Cerebellar nuclear complex (tissue), 1 donor: ENCODE results near the gene TMEM9.

Experiments
- DNase-seq, 2 experiments: peaks; one replicate each; lab custom pipeline; 2025; lab: John Stamatoyannopoulos, UW

The TMEM9 gene

GRCh38 chr1:201145132-201145531, 9.1 kb downstream of the TMEM9 start:
- no peak for DNase-seq

GRCh38 chr1:201144701-201145100, 9.6 kb downstream of the TMEM9 start:
- DNase-seq, result no peak

GRCh38 chr1:201143726-201144635, 10.3 kb downstream of the TMEM9 start:
- no peak for DNase-seq

DNA sequence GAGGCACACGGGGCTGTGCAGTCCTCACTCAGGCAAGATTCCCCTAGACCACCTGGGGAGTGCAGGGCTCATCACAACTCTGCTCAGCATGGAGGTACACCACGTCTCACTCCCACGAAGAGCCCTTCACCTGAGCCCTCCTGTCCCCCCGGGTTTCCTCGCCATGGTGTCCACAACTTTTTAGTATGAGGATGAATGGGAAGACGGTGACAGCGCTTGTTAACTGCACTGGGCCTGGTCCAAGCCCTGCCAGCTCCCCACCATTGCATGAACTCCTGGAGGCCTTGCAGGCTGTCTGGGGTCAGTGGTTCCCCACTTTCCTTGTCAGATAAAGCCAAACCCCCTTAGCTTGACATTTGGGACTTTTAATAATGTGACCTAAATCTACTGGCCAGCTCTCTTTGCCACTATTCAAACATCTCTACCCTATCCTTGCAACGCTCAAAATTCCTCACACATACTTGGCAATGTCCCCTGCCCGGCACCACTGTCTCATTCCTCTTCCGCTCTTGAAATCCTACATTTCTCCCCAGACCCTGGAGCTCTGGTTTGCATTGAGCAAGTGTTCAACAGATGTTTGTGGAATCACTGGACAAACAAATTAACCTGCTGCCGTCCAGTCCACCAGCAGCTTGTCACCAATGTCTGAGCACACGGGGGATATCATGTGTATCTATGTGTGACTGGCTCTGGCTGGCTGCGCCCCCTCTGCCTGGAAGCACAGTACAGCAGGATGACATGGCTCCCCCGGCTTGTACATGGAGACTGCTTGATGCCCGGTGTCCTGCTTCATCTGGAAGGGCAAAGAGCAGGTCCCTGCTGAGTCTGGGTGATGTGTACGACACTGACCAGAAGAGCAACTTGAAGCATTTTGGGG, 11.2 kb downstream of the TMEM9 start:
- DNase-seq, result no peak

GRCh38 chr1:201142011-201142848, 12.0 kb downstream of the TMEM9 start:
- DNase-seq, result no peak

DNA sequence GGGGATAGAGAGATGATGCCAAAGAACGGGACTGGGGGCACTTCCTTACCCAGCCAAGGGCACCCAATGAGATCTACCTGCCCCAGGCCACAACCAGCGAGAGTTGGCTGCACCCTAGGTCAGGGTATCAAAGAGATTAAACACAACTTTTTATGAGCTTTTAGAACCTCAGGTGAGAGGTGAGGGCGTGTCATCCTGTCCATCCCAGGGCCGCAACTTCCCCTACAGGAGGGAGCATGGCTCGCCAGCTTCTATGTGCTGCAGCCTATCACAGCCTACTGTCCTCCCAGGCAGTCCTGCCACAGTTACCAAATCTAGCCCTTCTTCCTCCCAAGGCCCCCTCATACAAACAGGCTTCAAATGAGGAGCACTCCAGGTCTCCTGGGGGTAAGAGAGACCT, 12.9 kb downstream of the TMEM9 start:
- no peak for DNase-seq

GRCh38 chr1:201140941-201141260, 13.4 kb downstream of the TMEM9 start:
- no peak for DNase-seq

DNA sequence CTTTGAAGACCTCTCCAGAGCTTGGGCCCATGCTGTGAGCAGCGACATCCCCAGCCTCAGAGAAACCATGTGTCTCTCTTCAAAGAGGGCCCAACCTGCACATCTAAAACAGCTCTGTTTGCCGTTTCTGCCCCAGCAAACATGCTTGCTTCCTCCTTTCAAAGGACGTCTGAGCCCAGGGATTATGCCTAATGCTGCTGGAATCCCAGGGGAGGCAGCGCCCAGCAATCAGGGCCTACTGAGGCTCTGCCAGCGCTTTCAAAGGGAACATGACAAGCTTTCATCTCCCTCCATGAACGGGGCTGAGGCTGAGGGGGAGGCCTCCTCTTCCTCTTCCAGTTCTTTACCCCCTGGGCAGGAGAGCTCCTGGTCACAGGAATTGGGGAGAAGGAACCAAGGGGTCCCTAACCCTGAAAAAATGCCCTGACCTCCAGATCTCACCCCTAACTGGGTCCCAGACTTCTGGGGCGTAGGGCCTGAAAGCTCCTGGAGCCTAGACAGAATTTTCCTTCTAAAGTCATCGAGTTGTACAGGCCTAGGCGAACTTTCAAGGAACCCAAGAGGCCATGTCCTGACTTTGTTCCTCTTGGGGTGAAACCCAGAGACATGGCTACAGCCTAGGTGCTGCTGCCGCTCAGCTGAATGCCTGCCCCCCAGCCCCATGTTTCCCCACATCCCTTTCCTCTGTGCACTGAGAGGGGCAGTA, 13.9 kb downstream of the TMEM9 start:
- no peak for DNase-seq

DNA sequence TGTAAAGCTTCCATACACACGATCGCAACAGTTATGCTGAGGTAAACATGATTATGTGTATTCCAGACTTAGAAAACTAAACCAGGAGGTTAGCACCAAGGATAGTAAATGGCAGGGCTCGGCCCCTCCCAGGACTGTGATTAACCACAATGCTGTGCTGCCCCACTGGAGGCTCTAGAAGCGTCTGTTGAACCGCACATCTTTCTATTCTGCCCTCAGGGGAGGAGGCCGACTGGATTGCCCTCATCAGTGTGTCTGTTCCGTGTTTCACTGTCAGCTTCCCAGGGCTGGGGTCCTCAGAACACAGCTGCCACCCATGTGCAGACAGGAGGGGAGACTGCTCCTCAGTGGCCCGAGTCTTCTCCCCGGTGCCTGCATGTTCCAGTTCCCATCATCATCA, 14.5 kb downstream of the TMEM9 start:
- DNase-seq, result no peak

- no peak for DNase-seq
These were observed 15.0 kb downstream of the TMEM9 start for GRCh38 chr1:201139306-201139705.

DNA sequence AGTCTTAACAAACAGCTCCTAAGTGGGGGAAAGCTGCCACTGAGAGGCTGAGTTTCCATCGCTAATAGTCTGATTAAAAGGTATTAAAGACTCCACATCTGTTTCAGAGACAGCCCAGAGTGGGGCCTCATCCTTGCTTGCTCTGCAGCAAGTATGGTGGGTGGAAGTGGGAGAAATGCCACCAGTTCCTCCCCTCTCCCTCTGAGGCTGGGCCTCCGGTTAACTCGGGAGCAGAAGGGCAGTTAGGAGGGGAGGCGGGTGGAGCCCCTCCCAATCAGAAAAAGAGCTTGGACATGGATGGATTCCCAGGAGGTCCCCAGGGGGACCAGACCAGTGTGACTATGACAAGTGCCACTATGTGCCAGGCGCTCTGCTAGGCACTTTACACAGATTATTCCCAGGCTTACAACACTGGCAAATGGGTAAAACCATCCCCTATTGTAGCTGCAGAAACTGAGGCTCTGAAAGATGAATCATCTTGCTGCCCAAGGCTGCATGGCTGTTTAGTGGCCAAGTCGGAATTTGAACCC, 15.9 kb downstream of the TMEM9 start:
- DNase-seq, result no peak

DNA sequence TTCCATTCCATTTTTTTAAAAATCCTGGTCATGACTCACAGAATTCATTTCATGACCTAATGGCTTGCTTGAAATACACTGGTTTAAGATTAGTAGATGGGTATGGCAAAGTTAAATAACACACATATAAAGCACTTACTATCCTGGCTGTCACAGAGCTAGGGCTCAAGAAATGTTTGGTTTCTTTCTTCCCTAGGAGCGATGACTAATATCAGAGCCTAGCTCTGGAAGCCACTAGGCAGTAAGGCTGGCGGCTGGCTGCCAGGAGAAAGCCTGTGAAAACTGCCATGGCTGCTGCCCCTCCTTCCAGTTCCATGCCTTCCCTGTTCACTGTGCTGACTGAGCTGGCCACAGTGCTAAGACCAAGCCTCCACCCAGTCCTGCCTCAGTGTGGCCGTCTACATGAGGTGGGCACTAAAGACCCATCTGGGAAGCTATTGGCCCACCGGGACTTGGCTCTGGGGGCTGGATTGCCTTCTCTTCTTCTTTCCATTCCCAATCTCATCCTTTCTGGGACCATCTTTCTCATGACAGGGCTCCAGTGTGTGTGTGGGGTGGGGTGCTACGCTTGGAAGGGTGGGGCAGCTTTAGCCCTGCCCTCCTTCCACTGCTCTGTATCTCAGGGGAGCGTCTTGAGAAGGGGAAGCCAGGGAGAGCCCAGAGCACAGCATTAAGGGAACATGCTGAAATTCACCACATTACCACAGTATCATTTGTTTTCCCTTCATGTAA, 16.5 kb downstream of the TMEM9 start:
- no peak for DNase-seq

DNA sequence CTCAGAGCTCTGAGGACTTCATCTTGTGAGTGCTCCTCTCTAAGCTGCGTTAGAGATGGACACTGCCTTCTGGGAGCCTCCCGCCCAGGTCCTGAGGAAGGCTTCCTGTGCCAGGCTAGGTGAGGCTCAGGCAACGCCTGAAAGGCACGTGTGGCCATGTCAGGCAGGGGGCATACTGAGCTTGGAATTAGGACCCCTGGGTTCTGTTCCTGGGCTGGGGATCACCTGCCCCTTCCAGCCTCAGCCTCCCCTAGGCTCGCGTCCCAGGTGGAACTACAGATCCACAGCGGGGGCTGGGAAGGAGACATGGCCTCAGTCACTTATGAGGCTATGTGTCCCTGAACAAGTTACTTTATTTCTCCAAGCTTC, 17.3 kb downstream of the TMEM9 start:
- DNase-seq, result no peak

GRCh38 chr1:201136355-201137023, 17.8 kb downstream of the TMEM9 start:
- no peak for DNase-seq

DNA sequence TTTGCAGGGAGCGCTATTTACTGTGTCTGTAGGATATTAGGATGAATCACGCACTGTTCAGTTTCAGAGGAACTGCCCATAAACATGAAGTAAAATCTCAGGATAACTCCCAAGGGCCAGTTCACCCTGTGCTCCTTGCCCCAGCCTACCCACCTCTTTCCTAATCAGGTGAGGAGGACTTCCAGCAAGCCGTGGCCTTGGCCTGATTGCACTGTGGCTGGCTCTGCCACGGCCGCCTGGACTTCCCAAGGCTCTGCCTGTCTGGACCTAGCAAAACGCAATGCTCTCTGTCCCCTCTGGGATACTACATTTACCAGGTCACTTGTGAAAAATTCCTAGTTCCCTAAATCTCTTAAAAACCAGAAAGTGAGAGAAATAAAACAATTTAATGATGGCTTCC, 19.9 kb downstream of the TMEM9 start:
- no peak for DNase-seq

DNA sequence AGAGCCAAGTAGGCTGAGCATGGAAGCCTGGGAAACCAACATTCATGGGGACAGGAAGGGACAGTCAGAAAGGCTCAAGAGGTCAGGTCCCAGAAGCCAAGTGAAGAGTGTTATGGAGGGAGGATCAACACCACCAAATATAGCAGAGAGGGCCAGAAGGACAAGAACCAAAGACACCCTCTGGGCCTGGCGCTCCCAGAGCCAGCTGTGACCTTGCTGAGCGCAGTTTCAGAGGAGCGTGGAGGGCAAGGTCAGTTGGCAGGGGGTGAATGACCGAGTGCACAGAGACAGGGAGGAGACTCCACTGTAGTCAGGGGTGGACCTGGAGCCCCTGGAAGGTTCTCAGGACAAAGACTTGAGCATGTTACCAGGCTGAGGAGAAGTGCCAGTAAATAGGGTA, 22.9 kb downstream of the TMEM9 start:
- no peak for DNase-seq

- no peak for DNase-seq
These were observed 25.3 kb downstream of the TMEM9 start for GRCh38 chr1:201128962-201129361.

DNA sequence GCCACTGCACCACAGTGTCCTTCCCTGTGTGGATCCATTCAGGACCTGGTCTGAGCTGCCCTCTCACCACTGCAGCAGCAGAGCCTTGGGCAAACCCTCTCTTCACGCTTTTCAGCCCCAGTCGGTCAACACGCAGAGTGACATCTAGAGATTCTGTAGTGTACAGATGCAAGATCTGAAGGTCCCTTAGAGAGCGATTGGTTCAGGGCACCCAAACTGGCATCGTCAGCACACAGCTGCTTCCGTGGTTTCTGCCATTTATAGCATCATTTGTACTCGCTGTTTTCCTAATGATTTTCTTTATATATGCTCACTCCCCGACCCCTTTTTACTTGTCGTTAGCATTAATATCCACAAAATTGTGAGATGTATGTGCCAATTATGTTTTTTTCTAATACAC, 25.8 kb downstream of the TMEM9 start:
- DNase-seq, result no peak

GRCh38 chr1:201127755-201128455, 26.4 kb downstream of the TMEM9 start:
- no peak for DNase-seq
